GM23338 (cell line): ENCODE results near the gene CCL21. TPM values are rescaled to one million over a fixed set of nuclear protein-coding genes. Genes with fewer than 3 reads are reported as not detected.

Experiments
- ATAC-seq: fragments of 200-7000 bp; cut with Tn5 transposase; 3 replicates; pipeline ENCODE4 v1.9.1; 2020
- DNase-seq: peaks from one replicate; pipeline ENCODE4 v3.0.0-alpha.2; 2015; ENCODE audit warnings: low spot score
- H2AFZ ChIP-seq: fragments of 200-600 bp; sonication (generic); 2 replicates; pipeline ENCODE4 v1.8.0; 2016; ENCODE audit warnings: antibody characterized with exemption, mild to moderate bottlenecking, moderate library complexity
- H3F3A ChIP-seq: fragments of 200-600 bp; sonication (generic); replicated peaks from 2 replicates; pipeline ENCODE4 v1.8.0; 2017; ENCODE audit warnings: antibody characterized with exemption, mixed run types, low read depth
- H3K27ac ChIP-seq: fragments of 200-600 bp; sonication (generic); 2 replicates; pipeline ENCODE4 v1.6.1; 2016; ENCODE audit warnings: low read depth
- H3K27me3 ChIP-seq: fragments of 200-600 bp; sonication (generic); 2 replicates; pipeline ENCODE4 v1.8.0; 2016; ENCODE audit warnings: mild to moderate bottlenecking, mixed run types, moderate library complexity; ENCODE audit not compliant: insufficient read depth
- H3K36me3 ChIP-seq: fragments of 200-600 bp; sonication (generic); 2 replicates; pipeline ENCODE4 v1.8.0; 2016; ENCODE audit warnings: mild to moderate bottlenecking; ENCODE audit not compliant: insufficient read depth
- H3K4me1 ChIP-seq: fragments of 200-600 bp; sonication (generic); 2 replicates; pipeline ENCODE4 v1.8.0; 2016; ENCODE audit warnings: mild to moderate bottlenecking, moderate library complexity; ENCODE audit not compliant: insufficient read depth
- H3K4me2 ChIP-seq: fragments of 200-600 bp; sonication (generic); 2 replicates; pipeline ENCODE4 v1.7.1; 2017; ENCODE audit warnings: mixed run types
- H3K4me3 ChIP-seq: fragments of 200-600 bp; sonication (generic); 2 replicates; pipeline ENCODE4 v1.6.1; 2016; ENCODE audit warnings: mixed run types
- H3K79me2 ChIP-seq: fragments of 200-600 bp; sonication (generic); replicated peaks from 2 replicates; pipeline ENCODE4 v1.8.0; 2017; ENCODE audit warnings: mild to moderate bottlenecking; ENCODE audit not compliant: insufficient read depth
- H3K9me2 ChIP-seq: fragments of 200-600 bp; sonication (generic); 2 replicates; pipeline ENCODE4 v1.8.0; 2017; ENCODE audit not compliant: insufficient read depth
- H4K20me1 ChIP-seq: fragments of 200-600 bp; sonication (generic); replicated peaks from 2 replicates; pipeline ENCODE4 v1.8.0; 2017; ENCODE audit warnings: mild to moderate bottlenecking; ENCODE audit not compliant: insufficient read depth
- H3K27ac Mint-ChIP-seq: 2 replicates; pipeline ENCODE4 v1.8.0; 2020; ENCODE audit warnings: inconsistent platforms, mild to moderate bottlenecking, moderate library complexity, mixed read lengths
- H3K27me3 Mint-ChIP-seq: 3 replicates; pipeline ENCODE4 v1.8.0; 2022; ENCODE audit warnings: low read depth, mild to moderate bottlenecking, moderate library complexity, mixed read lengths, inconsistent platforms; ENCODE audit not compliant: insufficient read depth, poor library complexity
- H3K36me3 Mint-ChIP-seq: 3 replicates; pipeline ENCODE4 v1.8.0; 2021; ENCODE audit warnings: low read depth, mild to moderate bottlenecking, inconsistent platforms, moderate library complexity, mixed read lengths
- H3K4me1 Mint-ChIP-seq: 3 replicates; pipeline ENCODE4 v1.8.0; 2020; ENCODE audit warnings: mild to moderate bottlenecking, inconsistent platforms, mixed read lengths
- H3K4me3 Mint-ChIP-seq: 3 replicates; pipeline ENCODE4 v1.8.0; 2021; ENCODE audit warnings: moderate library complexity, mild to moderate bottlenecking, inconsistent platforms, mixed read lengths
- H3K9me3 Mint-ChIP-seq: 3 replicates; pipeline ENCODE4 v1.8.0; 2020; ENCODE audit warnings: moderate library complexity, mild to moderate bottlenecking, inconsistent platforms, mixed read lengths
- CREB1 ChIP-seq: fragments of 250-450 bp; sonication (Bioruptor Pico); IDR thresholded peaks from 2 replicates; pipeline ENCODE4 v1.5.0; 2020; ENCODE audit warnings: low read depth, mild to moderate bottlenecking, moderate library complexity
- EZH2 ChIP-seq: fragments of 200-600 bp; sonication (generic); IDR thresholded peaks from one replicate; pipeline ENCODE4 v1.8.0; 2017; ENCODE audit warnings: antibody characterized with exemption, mild to moderate bottlenecking, low read depth; ENCODE audit not compliant: unreplicated experiment
- JUNB ChIP-seq: IDR thresholded peaks from one replicate; pipeline ENCODE4 v1.6.1; 2016; ENCODE audit warnings: antibody characterized with exemption; ENCODE audit not compliant: unreplicated experiment
- NANOG ChIP-seq: IDR thresholded peaks from 2 replicates; pipeline ENCODE4 v1.6.1; 2016; ENCODE audit warnings: antibody characterized with exemption, borderline replicate concordance
- POLR2AphosphoS5 ChIP-seq: IDR thresholded peaks from 2 replicates; pipeline ENCODE4 v1.6.1; 2016; ENCODE audit warnings: antibody characterized with exemption, low read depth
- REST ChIP-seq: IDR thresholded peaks from one replicate; pipeline ENCODE4 v1.6.1; 2018; ENCODE audit warnings: antibody characterized with exemption; ENCODE audit not compliant: unreplicated experiment
- STAT1 ChIP-seq: IDR thresholded peaks from one replicate; pipeline ENCODE4 v1.6.1; 2016; ENCODE audit warnings: antibody characterized with exemption; ENCODE audit not compliant: unreplicated experiment
- ZNF114 ChIP-seq: fragments of 250-450 bp; sonication (Bioruptor Pico); IDR thresholded peaks from 2 replicates; pipeline ENCODE4 v1.5.0; 2020; ENCODE audit warnings: mild to moderate bottlenecking, moderate library complexity
- ZNF331 ChIP-seq: fragments of 250-450 bp; sonication (Bioruptor Pico); IDR thresholded peaks from 2 replicates; pipeline ENCODE4 v1.5.0; 2020; ENCODE audit warnings: low read depth, mild to moderate bottlenecking, moderate library complexity
- polyA plus RNA-seq: library from polyadenylated mRNA; unstranded; fragments of >200 nt; fragmentation: Nextera tagmentation; extraction: Ambion mirVana; gene quantifications from 2 replicates; pipeline ENCODE4 v1.2.1, GENCODE V29; 2016
- total RNA-seq: library from RNA; depleted of rRNA; stranded (reverse); fragments of >200 nt; shearing (Covaris generic); gene quantifications from 2 replicates; pipeline ENCODE4 v1.2.3, GENCODE V29; 2014
- TF ChIP-seq, protein P1 (sequence below), 2 experiments: fragments of 200-600 bp in 1 of 2; sonication (generic) in 1 of 2; conservative IDR thresholded peaks; 2 replicates each; pipeline versions ENCODE4 v1.5.1 to v1.6.1; 2016 to 2017; ENCODE audit warnings: antibody characterized with exemption in 2 of 2, low read depth in 2 of 2, mild to moderate bottlenecking in 2 of 2, moderate library complexity in 1 of 2
- TF ChIP-seq, protein P2 (sequence below): fragments of 250-450 bp; sonication (Bioruptor Pico); IDR thresholded peaks from 2 replicates; pipeline ENCODE4 v1.5.0; 2020; ENCODE audit warnings: mild to moderate bottlenecking, moderate library complexity

The CCL21 gene
- total and polyA plus RNA-seq, 2 experiments from 2014 or later, result not detected

DNA sequence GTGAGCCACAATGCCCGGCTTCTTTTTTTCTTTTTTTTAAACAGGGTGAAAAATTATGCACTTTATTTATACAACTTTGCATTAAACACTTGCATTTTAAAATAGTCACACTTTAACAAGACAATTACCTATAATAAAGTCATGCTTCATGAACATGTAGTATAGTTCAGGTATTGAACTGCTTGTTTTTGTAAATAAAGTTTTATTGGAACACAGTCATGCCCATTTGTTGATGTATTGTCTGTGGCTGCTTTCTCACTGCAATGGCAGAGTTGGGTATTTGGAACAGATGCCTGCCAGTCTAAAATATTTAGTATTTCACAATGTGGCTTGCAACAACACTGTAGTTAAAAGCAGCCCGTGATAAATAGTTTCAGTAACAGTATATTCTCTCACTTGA is 32.8 kb upstream of the CCL21 start:
- Histone ChIP-seq H3K4me3 (no peak overlapping the region), H3F3A (no peaks in the 10 kb centered on the region), H2AFZ (no peak overlapping the region), H3K27me3 (no peaks in the 10 kb centered on the region), H4K20me1 (no peaks in the 10 kb centered on the region), H3K36me3 (no peaks in the 10 kb centered on the region; the same call in 1 of the 2 replicates), H3K4me2 (no peak overlapping the region), H3K4me1 (no peaks in the 10 kb centered on the region), H3K27ac (no peak overlapping the region), H3K79me2 (no peaks in the 10 kb centered on the region), H3K9me2 (no peaks in the 10 kb centered on the region)
- Mint-ChIP-seq H3K4me1 (peaks cover 2% of the 10 kb centered on the region; the same call in 1 of the 3 replicates), H3K4me3 (no peak overlapping the region), H3K27ac (no peak overlapping the region), H3K9me3 (peaks cover 6% of the 10 kb centered on the region), H3K27me3 (peaks cover 6% of the 10 kb centered on the region), H3K36me3 (no peaks in the 10 kb centered on the region; the same call in 2 of the 3 replicates)
- no peak for TF ChIP-seq ZNF114
- TF ChIP-seq POLR2AphosphoS5, result no peak
- TF ChIP-seq CREB1 (CRISPR knock-in tag), result no peak
- ATAC-seq, result no peak
- DNase-seq, result no peak

GRCh38 chr9:34741628-34742027 is 31.7 kb upstream of the CCL21 start:
- Histone ChIP-seq H3K4me2 (no peak overlapping the region), H3K27ac (no peak overlapping the region), H2AFZ (no peak overlapping the region), H3K36me3 (no peaks in the 10 kb centered on the region), H3K4me1 (no peaks in the 10 kb centered on the region), H3K4me3 (no peak overlapping the region), H3K9me2 (no peaks in the 10 kb centered on the region), H3K27me3 (no peaks in the 10 kb centered on the region), H4K20me1 (no peaks in the 10 kb centered on the region), H3K79me2 (no peaks in the 10 kb centered on the region), H3F3A (no peaks in the 10 kb centered on the region)
- no peak for DNase-seq
- ATAC-seq, result no peak
- no peak overlapping the region for H3K4me3 Mint-ChIP-seq
- no peak overlapping the region for H3K27ac Mint-ChIP-seq
- H3K4me1 Mint-ChIP-seq, result peaks cover 2% of the 10 kb centered on the region; the same call in 1 of the 3 replicates
- H3K36me3 Mint-ChIP-seq, result no peaks in the 10 kb centered on the region; the same call in 2 of the 3 replicates
- peaks cover 6% of the 10 kb centered on the region for H3K9me3 Mint-ChIP-seq
- H3K27me3 Mint-ChIP-seq, result peaks cover 4% of the 10 kb centered on the region
- TF ChIP-seq CREB1 (CRISPR knock-in tag), result no peak
- TF ChIP-seq, protein P1, sequence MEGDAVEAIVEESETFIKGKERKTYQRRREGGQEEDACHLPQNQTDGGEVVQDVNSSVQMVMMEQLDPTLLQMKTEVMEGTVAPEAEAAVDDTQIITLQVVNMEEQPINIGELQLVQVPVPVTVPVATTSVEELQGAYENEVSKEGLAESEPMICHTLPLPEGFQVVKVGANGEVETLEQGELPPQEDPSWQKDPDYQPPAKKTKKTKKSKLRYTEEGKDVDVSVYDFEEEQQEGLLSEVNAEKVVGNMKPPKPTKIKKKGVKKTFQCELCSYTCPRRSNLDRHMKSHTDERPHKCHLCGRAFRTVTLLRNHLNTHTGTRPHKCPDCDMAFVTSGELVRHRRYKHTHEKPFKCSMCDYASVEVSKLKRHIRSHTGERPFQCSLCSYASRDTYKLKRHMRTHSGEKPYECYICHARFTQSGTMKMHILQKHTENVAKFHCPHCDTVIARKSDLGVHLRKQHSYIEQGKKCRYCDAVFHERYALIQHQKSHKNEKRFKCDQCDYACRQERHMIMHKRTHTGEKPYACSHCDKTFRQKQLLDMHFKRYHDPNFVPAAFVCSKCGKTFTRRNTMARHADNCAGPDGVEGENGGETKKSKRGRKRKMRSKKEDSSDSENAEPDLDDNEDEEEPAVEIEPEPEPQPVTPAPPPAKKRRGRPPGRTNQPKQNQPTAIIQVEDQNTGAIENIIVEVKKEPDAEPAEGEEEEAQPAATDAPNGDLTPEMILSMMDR (conservative IDR thresholded peaks at IDR 0.05; ENCODE audit: low read depth in 2 of 2), result no peak
- no peak for TF ChIP-seq STAT1
- no peak for TF ChIP-seq REST
- TF ChIP-seq POLR2AphosphoS5, result no peak
- no peak for TF ChIP-seq JUNB
- no peak for TF ChIP-seq EZH2
- no peak for TF ChIP-seq ZNF331
- no peak for TF ChIP-seq NANOG
- TF ChIP-seq ZNF114, result no peak
- TF ChIP-seq, protein P2, sequence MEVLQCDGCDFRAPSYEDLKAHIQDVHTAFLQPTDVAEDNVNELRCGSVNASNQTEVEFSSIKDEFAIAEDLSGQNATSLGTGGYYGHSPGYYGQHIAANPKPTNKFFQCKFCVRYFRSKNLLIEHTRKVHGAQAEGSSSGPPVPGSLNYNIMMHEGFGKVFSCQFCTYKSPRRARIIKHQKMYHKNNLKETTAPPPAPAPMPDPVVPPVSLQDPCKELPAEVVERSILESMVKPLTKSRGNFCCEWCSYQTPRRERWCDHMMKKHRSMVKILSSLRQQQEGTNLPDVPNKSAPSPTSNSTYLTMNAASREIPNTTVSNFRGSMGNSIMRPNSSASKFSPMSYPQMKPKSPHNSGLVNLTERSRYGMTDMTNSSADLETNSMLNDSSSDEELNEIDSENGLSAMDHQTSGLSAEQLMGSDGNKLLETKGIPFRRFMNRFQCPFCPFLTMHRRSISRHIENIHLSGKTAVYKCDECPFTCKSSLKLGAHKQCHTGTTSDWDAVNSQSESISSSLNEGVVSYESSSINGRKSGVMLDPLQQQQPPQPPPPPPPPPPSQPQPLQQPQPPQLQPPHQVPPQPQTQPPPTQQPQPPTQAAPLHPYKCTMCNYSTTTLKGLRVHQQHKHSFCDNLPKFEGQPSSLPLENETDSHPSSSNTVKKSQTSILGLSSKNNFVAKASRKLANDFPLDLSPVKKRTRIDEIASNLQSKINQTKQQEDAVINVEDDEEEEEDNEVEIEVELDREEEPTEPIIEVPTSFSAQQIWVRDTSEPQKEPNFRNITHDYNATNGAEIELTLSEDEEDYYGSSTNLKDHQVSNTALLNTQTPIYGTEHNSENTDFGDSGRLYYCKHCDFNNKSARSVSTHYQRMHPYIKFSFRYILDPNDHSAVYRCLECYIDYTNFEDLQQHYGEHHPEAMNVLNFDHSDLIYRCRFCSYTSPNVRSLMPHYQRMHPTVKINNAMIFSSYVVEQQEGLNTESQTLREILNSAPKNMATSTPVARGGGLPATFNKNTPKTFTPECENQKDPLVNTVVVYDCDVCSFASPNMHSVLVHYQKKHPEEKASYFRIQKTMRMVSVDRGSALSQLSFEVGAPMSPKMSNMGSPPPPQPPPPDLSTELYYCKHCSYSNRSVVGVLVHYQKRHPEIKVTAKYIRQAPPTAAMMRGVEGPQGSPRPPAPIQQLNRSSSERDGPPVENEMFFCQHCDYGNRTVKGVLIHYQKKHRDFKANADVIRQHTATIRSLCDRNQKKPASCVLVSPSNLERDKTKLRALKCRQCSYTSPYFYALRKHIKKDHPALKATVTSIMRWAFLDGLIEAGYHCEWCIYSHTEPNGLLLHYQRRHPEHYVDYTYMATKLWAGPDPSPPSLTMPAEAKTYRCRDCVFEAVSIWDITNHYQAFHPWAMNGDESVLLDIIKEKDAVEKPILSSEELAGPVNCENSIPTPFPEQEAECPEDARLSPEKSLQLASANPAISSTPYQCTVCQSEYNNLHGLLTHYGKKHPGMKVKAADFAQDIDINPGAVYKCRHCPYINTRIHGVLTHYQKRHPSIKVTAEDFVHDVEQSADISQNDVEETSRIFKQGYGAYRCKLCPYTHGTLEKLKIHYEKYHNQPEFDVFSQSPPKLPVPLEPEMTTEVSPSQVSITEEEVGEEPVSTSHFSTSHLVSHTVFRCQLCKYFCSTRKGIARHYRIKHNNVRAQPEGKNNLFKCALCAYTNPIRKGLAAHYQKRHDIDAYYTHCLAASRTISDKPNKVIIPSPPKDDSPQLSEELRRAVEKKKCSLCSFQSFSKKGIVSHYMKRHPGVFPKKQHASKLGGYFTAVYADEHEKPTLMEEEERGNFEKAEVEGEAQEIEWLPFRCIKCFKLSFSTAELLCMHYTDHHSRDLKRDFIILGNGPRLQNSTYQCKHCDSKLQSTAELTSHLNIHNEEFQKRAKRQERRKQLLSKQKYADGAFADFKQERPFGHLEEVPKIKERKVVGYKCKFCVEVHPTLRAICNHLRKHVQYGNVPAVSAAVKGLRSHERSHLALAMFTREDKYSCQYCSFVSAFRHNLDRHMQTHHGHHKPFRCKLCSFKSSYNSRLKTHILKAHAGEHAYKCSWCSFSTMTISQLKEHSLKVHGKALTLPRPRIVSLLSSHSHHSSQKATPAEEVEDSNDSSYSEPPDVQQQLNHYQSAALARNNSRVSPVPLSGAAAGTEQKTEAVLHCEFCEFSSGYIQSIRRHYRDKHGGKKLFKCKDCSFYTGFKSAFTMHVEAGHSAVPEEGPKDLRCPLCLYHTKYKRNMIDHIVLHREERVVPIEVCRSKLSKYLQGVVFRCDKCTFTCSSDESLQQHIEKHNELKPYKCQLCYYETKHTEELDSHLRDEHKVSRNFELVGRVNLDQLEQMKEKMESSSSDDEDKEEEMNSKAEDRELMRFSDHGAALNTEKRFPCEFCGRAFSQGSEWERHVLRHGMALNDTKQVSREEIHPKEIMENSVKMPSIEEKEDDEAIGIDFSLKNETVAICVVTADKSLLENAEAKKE (CRISPR knock-in tag), result no peak
